Activated effector memory CD4-positive, alpha-beta T cell treated with anti-CD3 and anti-CD28 coated beads, Interleukin-2, amount 50 U/mL, for 16 hours (primary cell): ENCODE measurements around the gene NUDT9.
"Not testable (repeated sequence)": the region's sequence is repeated elsewhere in the genome, so short reads cannot be mapped to it uniquely, and the experiment has no call there.

ENCODE experiments used
- DNase-seq: peaks from one replicate; pipeline ENCODE4 v3.0.0-alpha.2; 2020

NUDT9 gene

GRCh38 chr4:87465739-87466366 is 43.5 kb downstream of the NUDT9 start:
- DNase-seq, result no peak

DNA sequence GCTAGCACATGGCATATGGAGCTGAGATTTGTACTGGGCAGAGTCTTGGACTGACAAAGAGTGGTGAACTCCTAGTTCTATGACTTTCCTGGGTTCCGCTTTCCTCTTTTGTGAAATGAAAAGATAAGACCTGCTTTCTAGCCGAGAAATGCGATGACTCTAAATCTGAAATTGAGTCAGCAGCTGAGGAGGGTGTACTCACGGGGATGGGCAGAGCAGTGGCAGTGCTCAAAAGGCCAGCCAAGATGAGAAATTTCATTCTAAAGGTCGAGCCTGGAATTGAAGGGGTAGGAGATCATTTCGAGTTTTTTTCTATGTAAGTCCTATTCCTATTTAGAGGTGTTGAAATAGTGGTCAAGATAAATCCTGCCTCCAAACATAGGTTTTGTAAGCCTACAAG is 47.0 kb downstream of the NUDT9 start:
- DNase-seq, result no peak

DNA sequence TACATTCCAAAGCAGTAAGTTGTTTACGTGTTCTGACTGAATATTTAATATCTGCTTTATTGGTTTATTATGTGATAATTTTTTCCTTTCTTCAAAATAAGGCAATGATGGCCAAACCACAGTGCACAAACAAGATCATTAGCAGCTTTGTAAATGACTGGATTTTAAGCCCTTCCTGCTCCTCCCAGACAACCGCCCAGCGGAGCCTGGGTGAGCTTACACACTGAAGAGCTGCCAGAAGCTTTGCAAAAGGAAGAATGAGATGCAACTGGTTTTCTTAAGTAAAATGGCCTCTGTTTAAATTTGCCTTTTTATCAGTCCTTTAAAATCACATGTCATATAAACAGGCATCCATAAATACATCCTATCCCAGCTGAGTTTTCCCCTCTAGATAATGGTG is 54.6 kb downstream of the NUDT9 start:
- DNase-seq, result no peak

DNA sequence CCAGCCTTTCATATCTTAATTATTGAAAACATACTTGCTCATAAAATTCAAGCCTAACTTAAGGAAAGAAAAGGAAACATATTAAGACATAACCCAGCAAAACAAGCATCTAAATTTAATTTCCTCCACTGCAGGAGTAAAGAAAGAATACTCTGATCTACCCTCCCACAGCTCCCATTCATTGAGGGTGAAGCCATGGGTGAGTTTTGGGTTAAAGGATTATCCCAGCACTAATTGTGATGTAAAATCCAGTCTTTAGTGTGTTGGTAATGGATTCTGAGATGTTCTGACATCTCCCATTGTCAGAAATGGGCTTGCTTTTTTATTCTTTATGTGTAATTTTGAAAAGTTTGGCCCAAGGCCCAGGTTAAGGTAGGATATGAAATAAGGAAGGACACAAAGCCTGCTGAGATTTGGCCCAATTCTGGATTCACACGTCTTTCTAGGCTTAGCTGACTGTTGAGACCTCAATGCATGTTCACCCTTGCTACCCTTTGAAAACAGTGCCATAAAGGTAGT is 56.4 kb downstream of the NUDT9 start:
- DNase-seq, result no peak

- DNase-seq, result no peak
Measured at GRCh38 chr4:87481377-87481776, 59.0 kb downstream of the NUDT9 start.

DNA sequence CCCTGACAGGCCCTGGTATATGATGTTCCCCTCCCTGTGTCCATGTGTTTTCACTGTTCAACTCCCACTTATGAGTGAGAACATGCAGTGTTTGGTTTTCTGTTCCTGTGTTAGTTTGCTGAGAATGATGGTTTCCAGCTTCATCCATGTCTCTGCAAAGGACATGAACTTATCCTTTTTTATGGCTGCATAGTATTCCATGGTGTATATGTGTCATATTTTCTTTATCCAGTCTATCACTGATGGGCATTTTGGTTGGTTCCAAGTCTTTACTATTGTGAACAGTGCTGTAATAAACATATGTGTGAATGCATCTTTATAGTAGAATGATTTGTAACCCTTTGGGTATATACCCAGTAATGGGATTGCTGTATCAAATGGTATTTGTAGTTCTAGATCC is 60.9 kb downstream of the NUDT9 start:
- not testable (repeated sequence) for DNase-seq

- not testable (repeated sequence) for DNase-seq
Measured at GRCh38 chr4:87488666-87489065, 66.3 kb downstream of the NUDT9 start.

- DNase-seq, result no peak
Measured at GRCh38 chr4:87489678-87490077, 67.3 kb downstream of the NUDT9 start.

- no peak for DNase-seq
Measured at GRCh38 chr4:87490664-87491369, 68.4 kb downstream of the NUDT9 start.

DNA sequence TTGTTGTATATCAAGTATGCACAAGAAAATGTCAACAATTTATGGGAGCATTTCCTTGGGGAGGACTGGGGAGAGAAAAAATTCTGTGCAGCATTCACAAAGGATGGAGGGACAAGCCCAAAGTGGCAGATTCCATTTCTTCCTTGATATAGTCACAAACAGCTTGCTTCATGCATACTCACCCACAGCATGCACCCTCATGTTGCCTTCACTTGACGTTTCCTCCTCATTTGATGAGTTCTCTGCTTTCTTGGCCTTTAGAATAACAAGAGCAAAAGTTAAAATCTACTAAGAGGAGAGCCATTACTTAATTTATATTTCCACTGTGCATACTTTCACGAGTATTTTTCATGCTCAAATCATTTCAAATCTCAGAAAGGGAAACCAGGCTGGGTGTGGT is 69.1 kb downstream of the NUDT9 start:
- DNase-seq, result no peak

DNA sequence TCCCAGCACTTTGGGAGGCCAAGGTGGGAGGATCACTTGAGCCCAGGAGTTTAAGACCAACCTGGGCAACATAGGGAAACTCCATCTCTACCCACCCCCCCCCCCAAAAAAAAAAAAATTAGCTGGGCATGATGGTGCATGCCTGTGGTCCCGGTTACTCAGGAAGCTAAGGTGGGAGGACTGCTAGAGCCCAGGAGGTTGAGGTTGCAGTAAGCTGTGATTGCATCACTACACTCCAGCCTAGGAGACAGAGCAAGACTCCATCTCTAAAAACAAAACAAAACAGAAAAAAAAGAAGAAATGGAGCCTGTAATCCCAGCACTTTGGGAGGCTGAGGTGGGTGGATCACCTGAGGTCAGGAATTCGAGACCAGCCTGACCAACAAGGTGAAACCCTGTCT is 69.5 kb downstream of the NUDT9 start:
- DNase-seq, result not testable (repeated sequence)

DNA sequence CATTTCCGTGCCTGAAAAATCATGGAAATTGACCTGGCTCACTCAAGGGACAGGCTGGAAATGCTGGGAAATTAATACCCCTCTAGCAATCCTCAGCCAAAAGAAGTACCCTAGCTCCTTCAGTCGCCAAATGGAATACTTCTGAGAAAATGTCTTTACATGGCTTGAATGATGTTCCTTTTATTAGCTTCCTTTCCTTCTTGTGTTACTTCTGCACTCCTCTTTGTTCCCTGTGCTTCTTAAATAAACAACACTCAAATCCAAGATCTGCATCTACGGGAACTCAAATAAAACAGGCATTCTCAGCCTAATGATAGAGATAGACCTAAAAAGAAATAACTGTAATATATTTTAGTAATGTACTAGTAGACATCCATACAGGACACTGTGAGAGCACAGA is 70.7 kb downstream of the NUDT9 start:
- no peak for DNase-seq

GRCh38 chr4:87497159-87497558 is 74.8 kb downstream of the NUDT9 start:
- DNase-seq, result no peak

GRCh38 chr4:87497578-87497977 is 75.2 kb downstream of the NUDT9 start:
- no peak for DNase-seq

GRCh38 chr4:87498446-87498900 is 76.1 kb downstream of the NUDT9 start:
- DNase-seq, result no peak

GRCh38 chr4:87499403-87500091 is 77.2 kb downstream of the NUDT9 start:
- DNase-seq, result no peak

DNA sequence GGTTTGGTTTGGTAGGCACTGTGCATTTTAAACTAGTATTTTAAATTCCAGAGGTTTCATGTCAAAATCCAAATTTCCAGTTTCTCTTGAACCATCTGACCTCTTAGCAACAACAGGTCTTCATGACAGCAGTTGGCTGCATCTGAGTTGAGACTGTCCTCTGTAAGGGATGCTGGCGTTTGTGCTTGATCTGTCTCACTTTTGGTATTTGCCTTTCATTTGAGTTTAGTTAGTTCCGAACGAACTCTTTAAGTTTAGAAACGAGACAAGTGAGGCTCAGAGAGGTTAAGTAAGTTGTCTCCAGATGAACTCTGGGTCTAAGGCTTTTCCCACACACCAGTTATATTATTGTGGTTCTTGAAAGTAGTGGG is 77.7 kb downstream of the NUDT9 start:
- no peak for DNase-seq

GRCh38 chr4:87502580-87503238 is 80.3 kb downstream of the NUDT9 start:
- no peak for DNase-seq

- no peak for DNase-seq
Measured at GRCh38 chr4:87505862-87506261, 83.5 kb downstream of the NUDT9 start.

DNA sequence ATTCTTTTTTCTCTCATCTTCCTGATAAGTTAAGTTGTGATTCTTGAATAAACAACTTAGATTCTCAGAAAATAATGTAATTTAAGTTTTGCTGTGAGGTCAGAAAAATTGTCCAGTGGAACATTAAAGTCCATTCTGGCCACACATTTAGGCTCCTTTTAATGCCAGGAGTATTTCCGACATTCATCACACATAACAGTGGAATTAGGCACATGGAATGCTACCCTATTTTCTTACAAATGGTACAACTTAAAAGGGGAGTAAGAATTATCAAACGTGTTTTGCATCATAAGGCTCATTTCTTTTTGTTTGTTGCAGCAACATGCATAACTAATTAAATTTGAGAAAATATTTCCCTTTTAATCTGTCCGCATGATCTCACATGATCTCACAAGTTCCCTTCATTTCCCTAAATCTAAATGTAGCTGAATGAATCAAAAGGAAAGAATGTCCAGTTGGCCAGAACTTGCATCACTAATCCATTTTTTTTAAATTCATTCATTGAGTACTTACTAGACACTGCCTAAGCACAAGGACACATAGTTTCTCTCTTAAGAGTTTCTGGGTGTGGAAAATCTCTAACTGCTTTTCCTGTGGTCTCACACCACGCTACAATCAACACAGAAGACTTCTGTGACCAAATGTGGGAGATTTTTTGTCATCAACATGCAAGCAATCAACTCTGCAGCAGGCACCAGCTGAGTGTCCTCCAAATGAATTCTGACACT is 84.8 kb downstream of the NUDT9 start:
- no peak for DNase-seq
